Gastroesophageal sphincter (tissue), 3 donors: ENCODE measurements around the gene WDCP.

Source experiments
- POLR2A ChIP-seq, 2 donors: fragments of 450-650 bp; IDR thresholded peaks; one replicate each; pipeline ENCODE4 v1.6.1; 2017; ENCODE audit warnings: antibody characterized with exemption in 2 of 2, mild to moderate bottlenecking in 2 of 2, moderate library complexity in 1 of 2
- TF ChIP-seq, protein P1 (sequence below), 4 experiments: fragments of 200-600 bp in 2 of 4; fragments of 450-650 bp in 2 of 4; sonication (generic) in 1 of 4; IDR thresholded peaks; one replicate each; pipeline ENCODE4 v1.5.1; 2017 to 2019; ENCODE audit warnings: antibody characterized with exemption in 4 of 4, mild to moderate bottlenecking in 2 of 4, moderate library complexity in 2 of 4

DNA sequence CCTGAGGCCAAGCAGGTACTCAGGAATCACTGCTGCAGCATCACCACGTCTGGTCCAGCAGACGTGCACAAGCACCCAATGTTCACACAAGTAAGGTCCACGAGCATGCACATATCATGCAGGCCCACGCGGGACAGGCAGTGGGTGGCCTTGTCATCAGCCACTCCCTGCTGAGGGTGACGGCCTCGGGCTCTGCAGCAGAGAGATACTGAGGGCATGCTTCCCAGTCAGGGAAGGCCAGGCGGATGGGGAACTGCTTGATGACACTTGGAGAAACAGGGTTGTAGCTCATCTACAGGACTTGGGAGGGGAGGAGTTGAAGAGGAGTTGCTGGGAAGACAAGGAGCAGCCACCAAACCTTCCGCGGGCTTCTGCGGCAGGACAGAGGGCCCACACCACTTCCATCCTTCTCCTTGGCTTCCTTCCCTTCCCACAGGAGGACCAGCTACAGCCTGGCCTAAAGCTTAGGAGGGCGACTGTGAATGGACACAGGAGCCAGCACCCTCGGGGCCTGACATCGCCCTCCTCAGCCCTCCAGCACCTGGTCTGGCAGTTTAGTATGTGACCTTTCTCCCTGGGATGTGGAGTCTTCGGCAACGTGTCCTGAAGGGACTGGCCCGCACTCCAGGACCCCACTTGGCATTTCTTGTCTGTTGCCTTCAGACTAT, 22.1 kb downstream of the WDCP start:
- TF ChIP-seq, protein P1, sequence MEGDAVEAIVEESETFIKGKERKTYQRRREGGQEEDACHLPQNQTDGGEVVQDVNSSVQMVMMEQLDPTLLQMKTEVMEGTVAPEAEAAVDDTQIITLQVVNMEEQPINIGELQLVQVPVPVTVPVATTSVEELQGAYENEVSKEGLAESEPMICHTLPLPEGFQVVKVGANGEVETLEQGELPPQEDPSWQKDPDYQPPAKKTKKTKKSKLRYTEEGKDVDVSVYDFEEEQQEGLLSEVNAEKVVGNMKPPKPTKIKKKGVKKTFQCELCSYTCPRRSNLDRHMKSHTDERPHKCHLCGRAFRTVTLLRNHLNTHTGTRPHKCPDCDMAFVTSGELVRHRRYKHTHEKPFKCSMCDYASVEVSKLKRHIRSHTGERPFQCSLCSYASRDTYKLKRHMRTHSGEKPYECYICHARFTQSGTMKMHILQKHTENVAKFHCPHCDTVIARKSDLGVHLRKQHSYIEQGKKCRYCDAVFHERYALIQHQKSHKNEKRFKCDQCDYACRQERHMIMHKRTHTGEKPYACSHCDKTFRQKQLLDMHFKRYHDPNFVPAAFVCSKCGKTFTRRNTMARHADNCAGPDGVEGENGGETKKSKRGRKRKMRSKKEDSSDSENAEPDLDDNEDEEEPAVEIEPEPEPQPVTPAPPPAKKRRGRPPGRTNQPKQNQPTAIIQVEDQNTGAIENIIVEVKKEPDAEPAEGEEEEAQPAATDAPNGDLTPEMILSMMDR (IDR thresholded peaks at IDR 0.05) = no peak
- no peak for TF ChIP-seq POLR2A (IDR thresholded peaks at IDR 0.05)
